ENCODE measurements around the gene ZC3H6.

GRCh38 chr2:112255875-112256274 is 19.5 kb upstream of the ZC3H6 start:
- TF ChIP-seq ZC3H11A (IDR thresholded peaks at IDR 0.05): no peak
- TF ChIP-seq POLR2A (IDR thresholded peaks at IDR 0.05; ENCODE audit: low read length): no peak
- TF ChIP-seq CTCF (IDR thresholded peaks at IDR 0.05): no peak
- TF ChIP-seq JUNB (IDR thresholded peaks at IDR 0.05): no peak
- no peak for TF ChIP-seq ZFP36 (IDR thresholded peaks at IDR 0.05; ENCODE audit: borderline replicate concordance, partially characterized antibody)
- TF ChIP-seq TP53 (CRISPR knock-in tag; IDR thresholded peaks at IDR 0.05): no peak
- no peak for TF ChIP-seq EP300 (IDR thresholded peaks at IDR 0.05)
- no peak for TF ChIP-seq SMC3 (IDR thresholded peaks at IDR 0.05)
- no peak for TF ChIP-seq JUN (IDR thresholded peaks at IDR 0.05)

All from A549 (cell line).